WI38 (cell line): Measurements from ENCODE around the gene HOXB3.

Experiments
- H3K4me3 ChIP-seq: 2 replicates; pipeline ENCODE4 v1.5.1; 2011; ENCODE audit warnings: low read depth, mild to moderate bottlenecking, control low read depth, low read length
- TF ChIP-seq, protein P1 (sequence below): IDR thresholded peaks from 2 replicates; pipeline ENCODE4 v1.5.1; 2012; ENCODE audit warnings: low read depth, mild to moderate bottlenecking, control low read depth, low read length

HOXB3 gene

GRCh38 chr17:48603959-48604769 lies 14.1 kb upstream of the HOXB3 start:
- peak overlapping the region; percentile 38 for H3K4me3 ChIP-seq
- TF ChIP-seq, protein P1, sequence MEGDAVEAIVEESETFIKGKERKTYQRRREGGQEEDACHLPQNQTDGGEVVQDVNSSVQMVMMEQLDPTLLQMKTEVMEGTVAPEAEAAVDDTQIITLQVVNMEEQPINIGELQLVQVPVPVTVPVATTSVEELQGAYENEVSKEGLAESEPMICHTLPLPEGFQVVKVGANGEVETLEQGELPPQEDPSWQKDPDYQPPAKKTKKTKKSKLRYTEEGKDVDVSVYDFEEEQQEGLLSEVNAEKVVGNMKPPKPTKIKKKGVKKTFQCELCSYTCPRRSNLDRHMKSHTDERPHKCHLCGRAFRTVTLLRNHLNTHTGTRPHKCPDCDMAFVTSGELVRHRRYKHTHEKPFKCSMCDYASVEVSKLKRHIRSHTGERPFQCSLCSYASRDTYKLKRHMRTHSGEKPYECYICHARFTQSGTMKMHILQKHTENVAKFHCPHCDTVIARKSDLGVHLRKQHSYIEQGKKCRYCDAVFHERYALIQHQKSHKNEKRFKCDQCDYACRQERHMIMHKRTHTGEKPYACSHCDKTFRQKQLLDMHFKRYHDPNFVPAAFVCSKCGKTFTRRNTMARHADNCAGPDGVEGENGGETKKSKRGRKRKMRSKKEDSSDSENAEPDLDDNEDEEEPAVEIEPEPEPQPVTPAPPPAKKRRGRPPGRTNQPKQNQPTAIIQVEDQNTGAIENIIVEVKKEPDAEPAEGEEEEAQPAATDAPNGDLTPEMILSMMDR, result no peak

DNA sequence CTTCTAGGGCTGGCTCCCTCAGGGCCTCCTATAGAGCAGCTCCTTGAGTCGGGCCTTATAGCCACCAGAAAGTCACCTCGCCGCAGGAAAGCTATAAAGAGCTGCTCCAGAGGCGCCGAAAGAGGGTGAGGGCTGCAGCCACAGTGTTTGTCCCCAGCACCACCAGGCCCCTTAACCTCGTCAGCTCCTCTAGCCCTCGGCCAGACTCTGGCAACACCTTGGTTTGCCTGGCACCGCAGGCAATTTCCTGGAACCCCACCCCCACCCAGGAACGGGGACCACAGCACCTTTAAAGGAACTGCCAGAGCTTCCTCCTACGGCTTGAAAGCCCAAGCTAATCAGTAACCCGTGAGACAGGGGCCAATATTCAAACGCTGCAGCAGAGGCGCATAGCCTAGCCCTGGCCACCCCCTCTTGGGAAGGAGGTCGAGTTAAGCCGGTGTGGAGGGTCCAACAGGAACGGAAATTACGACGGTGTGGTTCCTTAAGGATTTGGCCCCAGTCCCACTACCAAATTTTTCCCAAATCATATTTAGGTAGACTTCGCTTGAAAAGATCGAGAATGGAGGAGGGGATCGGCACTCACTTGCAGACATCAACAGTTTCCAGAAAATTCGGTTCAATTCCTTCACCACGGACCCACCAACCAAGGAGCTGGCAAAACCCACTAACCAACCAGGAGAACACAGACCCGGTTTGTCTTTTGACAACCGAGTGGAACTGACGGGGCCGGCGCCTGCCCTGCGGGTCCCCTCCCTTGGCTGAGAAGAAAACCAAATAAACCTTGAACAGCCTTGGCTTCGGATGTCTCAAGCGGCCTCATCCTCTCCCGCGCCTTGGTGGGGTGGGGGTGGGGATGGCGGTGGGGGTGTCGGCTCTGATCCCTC lies 11.7 kb upstream of the HOXB3 start:
- H3K4me3 ChIP-seq, result no peak overlapping the region
- TF ChIP-seq, protein P1, result no peak

DNA sequence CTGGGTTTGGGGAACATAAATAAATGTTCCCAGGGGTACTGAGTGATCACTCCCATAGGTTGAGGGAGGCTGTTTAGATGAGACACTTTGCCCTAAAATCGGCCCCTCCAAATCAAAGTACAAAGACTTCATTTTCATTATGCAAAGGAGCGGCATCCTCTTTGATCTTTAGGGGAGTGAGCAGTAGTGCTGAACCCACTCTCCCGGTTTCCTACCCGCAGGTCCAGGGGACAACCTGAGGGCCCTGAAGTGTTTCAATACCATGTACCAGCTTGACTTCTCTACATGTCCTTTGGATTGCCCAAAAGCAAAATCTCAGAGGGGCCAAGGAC lies 11.1 kb upstream of the HOXB3 start:
- no peak overlapping the region for H3K4me3 ChIP-seq
- TF ChIP-seq, protein P1, result no peak

GRCh38 chr17:48600244-48601098 lies 10.4 kb upstream of the HOXB3 start:
- H3K4me3 ChIP-seq, result no peak overlapping the region
- TF ChIP-seq, protein P1, result no peak

DNA sequence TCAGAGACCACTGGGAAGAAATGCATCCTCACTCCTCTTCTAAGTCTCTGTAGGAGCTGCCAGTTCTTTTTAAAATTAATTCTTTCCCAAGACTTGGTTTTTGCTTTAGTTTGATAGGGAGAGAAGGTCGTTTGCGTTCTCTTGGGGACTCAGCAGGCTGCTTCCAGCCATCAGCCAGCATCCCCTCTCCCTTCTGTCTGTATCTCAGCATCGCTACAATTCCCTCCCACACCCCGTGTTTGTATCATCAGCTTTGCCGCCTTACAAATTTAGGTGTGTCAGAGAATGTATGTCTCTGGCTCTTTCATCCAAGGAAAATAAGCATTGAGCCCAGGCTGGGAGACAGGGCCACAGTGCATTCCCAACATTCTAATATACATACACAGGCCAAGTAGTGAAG lies 9.3 kb upstream of the HOXB3 start:
- no peak overlapping the region for H3K4me3 ChIP-seq
- TF ChIP-seq, protein P1, result no peak

DNA sequence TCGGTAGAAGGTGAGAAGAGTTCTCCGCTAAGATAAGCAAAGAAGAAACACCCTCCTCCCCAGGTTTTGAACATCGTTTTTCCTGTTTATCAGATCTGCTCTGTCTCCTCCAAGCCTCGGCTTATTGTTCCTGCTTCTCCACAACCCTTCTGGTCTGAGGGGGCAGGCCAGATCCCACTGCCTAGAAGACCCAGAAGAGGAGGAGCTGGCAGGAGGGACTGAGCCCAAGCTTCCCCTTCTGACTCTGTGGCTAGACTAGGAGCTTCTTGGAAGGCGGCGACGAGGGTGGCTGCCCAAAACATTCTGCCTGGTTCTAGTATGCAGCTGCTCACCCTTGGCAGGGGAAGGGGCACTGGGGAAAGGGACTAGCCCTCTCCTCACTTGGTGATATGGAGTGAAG lies 8.7 kb upstream of the HOXB3 start:
- peak overlapping the region; percentile 84 for H3K4me3 ChIP-seq
- TF ChIP-seq, protein P1, result no peak
